Sigmoid colon (tissue), 4 donors: ENCODE measurements around the gene COL11A1.

Experiments
- POLR2A ChIP-seq, 2 donors: fragments of 450-650 bp; IDR thresholded peaks; one replicate each; pipeline ENCODE4 v1.6.1; 2016; ENCODE audit warnings: antibody characterized with exemption in 2 of 2, mild to moderate bottlenecking in 2 of 2, moderate library complexity in 2 of 2
- POLR2AphosphoS5 ChIP-seq, 4 donors: sonication (generic); formaldehyde crosslinking; IDR thresholded peaks; one replicate each; pipeline ENCODE4 v1.6.1; 2017; ENCODE audit warnings: antibody characterized with exemption in 4 of 4
- TF ChIP-seq, protein P1 (sequence below), 4 experiments: fragments of 450-650 bp in 3 of 4; fragments of 200-600 bp in 1 of 4; IDR thresholded peaks; one replicate each; pipeline ENCODE4 v1.5.1; 2016 to 2019; ENCODE audit warnings: antibody characterized with exemption in 4 of 4, mild to moderate bottlenecking in 3 of 4, moderate library complexity in 2 of 4

DNA sequence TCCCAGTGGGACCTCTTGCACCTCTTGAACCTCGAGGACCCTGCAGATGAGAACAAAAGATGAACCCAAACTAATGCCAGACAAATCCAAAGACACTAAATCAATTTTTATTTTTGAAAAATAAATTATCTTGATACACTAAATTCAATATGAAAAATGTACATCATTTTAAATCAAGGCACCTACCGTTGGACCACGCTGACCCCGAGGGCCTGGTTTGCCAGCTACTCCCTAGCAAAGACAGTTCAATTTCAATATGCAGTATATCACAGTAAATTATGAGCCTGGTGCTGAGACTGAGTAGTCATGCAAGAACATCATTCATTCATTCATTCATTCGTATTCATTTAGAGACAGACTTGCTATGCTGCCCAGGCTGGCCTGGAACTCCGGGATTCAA, 129.4 kb downstream of the COL11A1 start:
- TF ChIP-seq, protein P1, sequence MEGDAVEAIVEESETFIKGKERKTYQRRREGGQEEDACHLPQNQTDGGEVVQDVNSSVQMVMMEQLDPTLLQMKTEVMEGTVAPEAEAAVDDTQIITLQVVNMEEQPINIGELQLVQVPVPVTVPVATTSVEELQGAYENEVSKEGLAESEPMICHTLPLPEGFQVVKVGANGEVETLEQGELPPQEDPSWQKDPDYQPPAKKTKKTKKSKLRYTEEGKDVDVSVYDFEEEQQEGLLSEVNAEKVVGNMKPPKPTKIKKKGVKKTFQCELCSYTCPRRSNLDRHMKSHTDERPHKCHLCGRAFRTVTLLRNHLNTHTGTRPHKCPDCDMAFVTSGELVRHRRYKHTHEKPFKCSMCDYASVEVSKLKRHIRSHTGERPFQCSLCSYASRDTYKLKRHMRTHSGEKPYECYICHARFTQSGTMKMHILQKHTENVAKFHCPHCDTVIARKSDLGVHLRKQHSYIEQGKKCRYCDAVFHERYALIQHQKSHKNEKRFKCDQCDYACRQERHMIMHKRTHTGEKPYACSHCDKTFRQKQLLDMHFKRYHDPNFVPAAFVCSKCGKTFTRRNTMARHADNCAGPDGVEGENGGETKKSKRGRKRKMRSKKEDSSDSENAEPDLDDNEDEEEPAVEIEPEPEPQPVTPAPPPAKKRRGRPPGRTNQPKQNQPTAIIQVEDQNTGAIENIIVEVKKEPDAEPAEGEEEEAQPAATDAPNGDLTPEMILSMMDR (IDR thresholded peaks at IDR 0.05) = no peak
- TF ChIP-seq POLR2AphosphoS5 (IDR thresholded peaks at IDR 0.05) = no peak
- TF ChIP-seq POLR2A (IDR thresholded peaks at IDR 0.05) = no peak
